Iris pigment epithelial cell (primary cell): ENCODE measurements around the gene TRIM4.
"Not testable (repeated sequence)": the region's sequence is repeated elsewhere in the genome, so short reads cannot be mapped to it uniquely, and the experiment has no call there.

Experiments
- DNase-seq: peaks from one replicate; pipeline ENCODE4 v3.0.0-alpha.2; 2011; ENCODE audit warnings: low read depth

Gene TRIM4

DNA sequence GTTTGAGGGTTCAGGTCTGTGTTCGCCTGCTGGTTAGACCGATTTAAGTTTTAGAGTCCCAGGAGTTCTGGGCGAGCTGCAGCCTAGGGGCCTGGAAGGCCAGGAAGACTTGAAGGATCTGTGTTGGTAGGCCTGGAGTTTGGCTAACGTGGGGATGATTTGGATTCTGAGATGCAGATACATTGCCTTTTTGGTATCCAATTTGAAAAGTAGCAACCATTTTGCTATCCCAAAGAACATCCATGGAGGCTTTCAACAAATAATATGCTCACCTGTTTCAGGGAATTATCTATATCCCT is 433 bp upstream of the TRIM4 start:
- no peak for DNase-seq

DNA sequence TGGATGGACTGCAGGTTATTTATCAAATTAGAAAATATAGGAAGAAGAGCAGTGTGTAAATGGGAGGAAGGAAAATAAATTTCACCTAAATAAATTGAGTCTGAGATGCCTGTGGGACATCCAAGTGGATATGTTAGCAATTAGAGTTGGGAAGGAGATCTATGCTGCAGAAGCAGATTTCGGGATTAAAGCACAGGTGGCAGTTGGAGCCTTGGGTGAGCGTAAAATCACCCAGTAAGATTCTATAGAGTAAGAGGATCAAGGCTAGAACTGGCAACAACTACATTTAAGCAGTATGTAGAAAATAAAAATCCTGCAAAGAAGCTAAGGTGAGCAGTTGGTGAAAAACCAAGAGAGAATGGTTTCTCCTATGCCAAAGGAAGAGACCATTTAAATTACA is 8.4 kb downstream of the TRIM4 start:
- no peak for DNase-seq

DNA sequence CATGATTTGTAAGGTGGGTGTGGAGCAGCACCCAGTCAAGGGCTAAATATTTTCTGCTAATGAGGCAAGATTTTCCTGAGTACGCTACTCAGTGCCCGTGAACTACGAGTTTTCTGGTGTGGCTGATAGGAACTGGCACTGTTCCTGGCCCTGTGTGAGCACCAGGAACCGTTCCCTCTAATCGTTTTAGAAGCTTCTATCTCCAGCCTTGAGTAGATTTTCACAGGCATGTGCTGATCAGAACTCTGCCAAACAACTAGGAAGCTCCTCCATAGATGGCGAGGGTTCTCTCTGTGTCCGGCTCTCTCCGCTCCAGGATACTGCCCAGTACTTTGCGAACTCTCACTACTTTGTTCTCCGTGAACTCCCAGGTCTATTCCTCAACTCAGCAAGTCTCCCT is 17.7 kb downstream of the TRIM4 start:
- DNase-seq, result no peak

DNA sequence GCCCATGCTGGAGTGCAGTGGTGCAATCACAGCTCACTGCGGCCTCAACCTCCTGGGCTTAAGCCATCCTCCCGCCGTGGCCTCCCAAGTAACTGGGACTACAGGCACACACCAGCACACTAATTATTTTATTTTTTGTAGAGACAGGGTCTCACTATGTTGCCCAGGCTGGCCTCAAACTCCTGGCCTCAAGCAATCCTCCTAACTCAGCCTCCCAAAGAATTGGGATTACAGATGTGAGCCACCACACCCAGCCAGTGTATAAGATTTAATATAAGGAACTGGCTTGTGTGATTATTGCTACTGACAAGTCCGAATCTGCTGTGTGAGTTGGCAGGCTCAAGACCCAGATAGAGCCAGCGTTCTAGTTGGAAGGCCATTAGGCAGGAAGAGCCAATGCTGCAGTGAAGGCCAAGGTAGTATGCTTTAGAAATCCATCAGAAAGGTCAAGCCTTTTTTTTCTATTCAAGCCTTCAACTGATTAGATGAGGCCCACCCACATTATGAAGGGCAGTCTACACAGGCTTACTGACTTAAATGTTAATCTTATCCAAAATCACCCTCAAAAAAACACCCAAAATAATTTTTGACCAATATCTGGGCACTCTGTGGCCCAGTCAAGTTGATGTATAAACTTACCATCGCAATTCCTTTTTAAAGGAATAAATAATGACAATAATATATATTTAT is 19.4 kb downstream of the TRIM4 start:
- DNase-seq, result no peak

DNA sequence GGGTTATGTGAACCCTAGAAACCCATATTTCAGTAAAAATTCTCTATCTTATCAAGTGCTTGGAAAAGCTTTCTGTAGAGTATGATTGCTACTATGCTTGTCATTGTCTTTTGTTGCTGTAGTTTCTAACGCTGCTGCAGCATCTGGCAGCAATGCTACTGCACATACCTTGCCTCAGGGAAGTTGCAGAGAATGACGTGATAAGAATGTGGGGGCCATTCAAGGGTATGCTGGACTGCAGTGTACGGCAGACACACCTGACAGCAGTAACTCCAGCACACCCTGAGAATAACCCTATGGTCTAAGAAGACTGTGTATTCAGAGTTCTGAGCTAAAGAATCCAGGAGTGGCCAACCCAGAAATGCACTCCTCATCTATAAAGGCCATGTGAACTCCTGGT is 20.5 kb downstream of the TRIM4 start:
- no peak for DNase-seq

DNA sequence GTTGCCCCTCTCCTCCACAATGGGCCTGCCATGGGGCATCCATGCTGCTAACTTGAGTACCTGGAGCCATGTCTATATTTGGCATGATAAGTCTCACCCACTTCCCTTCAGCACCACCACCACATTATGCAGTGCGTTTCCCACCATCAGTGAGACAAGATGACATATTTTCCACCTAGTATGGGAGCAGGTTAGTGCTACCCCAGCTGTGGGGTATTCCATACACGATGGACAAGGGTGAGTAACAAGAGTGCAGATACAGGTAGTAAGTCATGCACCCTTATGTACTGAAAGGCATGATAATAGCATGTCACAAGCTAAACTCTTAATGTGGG is 21.3 kb downstream of the TRIM4 start:
- DNase-seq, result no peak

DNA sequence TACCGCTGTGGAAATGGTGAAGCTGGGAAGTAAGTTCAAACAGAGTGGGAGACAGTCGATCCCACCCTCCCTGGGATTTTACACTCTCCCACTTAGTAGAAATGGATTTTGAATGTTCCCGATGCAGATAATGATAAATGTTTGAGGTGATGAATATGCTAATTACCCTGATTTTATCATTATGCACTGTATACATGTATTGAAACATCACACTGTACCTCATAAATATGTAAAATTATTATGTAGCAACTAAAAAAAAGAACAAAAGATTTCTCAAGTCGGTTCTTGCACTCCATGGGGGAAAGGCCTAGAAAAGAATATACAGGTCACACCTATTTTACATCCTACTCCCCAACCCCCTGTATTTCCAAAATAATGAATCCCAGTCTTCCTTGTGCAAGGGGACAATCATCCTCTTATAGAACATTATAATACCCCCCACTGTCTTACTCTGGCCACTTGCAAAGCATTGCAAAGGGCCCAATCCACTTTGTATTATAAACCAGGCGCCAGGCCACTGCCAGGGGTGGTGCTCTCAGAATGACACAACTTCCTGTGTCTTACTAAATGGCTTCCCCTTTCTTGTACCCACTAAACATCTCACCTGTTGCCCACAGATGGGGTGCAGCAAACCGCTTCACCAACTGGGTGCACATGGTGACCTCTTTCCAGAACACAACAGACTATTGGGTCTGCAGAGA is 21.9 kb downstream of the TRIM4 start:
- no peak for DNase-seq

DNA sequence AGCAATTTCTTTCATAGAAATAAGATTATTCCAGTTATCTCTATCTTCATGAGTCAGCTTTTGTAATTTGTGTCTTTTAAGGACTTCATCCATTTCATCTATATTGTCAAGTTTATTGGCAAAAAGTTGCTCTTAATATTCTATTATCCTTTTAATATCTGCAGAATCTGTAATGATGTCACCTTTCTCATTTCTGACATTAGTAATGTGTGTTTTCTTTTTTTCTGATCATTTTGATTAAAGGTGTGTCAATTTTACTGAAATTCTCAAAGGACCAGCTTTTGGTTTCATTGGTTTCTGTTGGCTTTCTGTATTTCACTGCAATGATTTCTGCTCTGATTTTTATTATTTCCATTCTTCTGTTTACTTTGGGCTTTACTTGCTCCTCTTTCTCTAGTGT is 24.6 kb downstream of the TRIM4 start:
- no peak for DNase-seq

DNA sequence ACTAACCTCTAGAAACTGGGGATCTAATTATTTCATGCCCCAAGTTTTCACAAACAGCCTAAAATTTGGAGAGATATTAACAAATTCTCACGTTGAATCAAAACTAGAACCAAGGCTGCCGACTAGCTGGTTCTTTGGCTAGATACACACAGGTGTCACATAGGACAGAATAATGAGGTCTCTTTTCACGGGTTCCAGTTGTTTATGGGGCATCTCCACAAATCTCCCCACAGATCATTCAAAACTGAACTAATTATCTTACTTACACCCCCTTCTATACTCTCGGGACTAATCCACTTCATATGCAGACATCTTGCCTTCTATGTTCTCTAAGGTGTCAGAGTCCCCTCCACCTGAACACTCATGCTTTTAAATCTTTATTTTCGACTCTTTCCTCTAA is 26.1 kb downstream of the TRIM4 start:
- no peak for DNase-seq

DNA sequence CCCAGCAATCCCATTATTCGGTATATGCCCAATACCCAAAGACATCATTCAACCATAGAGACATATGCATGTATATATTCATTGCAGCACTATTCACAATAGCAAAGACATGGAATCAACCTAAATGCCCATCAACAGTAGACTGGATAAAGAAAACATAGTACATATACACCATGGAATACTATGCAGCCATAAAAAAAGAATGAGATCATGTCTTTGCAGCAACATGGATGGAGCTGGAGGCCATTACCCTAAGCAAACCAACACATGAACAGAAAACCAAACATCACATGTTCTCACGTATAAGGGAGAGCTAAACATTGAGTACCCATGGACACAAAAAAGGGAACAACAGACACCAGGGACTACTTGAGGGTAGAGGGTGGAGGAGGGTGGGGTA is 29.0 kb downstream of the TRIM4 start:
- not testable (repeated sequence) for DNase-seq

DNA sequence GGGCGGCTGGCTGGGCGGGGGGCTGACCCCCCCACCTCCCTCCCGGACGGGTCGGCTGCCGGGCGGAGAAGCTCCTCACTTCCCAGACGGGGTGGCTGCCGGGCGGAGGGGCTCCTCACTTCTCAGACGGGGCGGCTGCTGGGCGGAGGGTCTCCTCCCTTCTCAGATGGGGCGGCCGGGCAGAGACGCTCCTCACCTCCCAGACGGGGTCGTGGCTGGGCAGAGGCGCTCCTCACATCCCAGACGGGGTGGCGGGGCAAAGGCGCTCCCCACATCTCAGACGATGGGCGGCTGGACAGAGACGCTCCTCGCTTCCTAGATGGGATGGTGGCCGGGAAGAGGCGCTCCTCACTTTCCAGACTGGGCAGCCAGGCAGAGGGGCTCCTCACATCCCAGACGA is 31.0 kb downstream of the TRIM4 start:
- DNase-seq, result not testable (repeated sequence)

DNA sequence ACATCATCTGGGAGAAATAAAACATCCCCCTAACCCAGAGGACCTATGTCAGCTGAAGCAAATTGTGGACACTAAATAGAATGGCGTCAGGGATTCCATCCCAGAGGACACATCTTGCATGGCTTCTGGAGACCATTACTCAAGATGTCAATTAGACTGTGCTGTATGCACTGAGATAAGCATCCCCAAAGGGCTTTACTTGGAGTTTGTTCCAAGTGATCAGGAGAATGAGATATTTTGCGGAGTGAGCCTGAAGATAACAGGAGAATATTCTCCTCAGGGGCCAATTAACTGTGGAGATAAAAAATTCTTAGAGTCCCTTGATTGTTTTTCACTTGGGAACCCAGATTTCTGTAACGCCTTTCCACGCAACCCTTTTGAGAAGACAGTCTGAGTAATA is 38.0 kb downstream of the TRIM4 start:
- DNase-seq, result no peak

DNA sequence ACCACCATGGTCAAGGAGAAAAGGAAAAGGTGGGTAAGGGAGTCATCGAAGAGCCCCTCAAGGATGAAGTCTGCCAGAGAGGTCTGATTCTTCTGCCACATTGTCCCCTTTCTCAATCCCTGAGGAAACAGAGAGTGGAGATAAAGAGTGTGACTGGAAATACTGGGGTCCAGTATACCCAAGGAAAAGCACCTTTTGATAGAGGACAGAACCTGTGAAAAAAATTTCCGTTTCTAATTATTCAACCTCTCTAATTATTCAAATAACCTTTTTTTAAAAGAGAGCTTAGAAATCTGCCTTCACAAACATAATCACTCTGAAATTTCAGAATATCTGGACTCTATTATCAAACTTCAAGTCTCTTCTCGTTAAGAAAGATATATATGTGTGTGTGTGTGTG is 42.4 kb downstream of the TRIM4 start, which contains the start of gene OR2AE1:
TSS of gene OR2AE1 (minus strand) at position 101 of the 400 bp plus-strand sequence. CDS start at position 101, 0 bp downstream.
- no peak for DNase-seq

DNA sequence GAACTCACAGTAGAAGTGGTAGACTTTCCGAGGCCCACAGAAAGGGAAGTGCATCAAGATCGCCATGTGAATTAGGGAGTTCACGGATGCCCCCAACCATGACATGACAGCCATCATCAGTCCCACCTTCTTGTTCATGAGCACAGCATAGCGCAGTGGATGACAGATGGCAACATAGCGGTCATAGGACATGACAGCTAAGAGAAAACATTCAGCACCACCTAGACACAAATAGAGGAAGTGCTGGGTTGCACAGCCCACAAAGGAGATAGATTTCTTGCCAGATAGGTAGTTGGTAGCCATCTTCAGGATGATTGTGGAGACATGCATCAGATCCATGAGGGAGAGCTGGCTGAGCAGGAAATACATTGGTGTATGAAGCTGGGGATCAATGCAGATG is 42.8 kb downstream of the TRIM4 start:
- DNase-seq, result no peak

DNA sequence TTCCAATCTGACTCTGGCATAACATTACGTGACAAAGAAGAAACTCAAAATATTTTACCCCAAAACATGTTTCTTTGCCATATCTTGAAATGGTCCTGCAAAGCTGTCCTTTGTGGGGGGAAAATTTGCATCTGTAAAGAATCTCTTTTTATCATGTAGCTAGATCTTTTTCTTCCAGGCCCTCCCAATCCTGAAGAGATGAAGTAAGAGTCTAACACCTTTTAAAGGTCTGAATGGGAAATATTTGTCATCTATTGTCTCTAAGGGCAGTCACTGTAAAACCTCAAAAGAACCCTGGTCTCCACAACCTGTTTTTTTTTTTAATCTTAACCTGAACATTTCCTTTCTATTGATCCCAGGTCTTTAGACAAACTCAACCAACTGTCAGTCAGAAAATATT is 51.1 kb downstream of the TRIM4 start:
- DNase-seq, result no peak

DNA sequence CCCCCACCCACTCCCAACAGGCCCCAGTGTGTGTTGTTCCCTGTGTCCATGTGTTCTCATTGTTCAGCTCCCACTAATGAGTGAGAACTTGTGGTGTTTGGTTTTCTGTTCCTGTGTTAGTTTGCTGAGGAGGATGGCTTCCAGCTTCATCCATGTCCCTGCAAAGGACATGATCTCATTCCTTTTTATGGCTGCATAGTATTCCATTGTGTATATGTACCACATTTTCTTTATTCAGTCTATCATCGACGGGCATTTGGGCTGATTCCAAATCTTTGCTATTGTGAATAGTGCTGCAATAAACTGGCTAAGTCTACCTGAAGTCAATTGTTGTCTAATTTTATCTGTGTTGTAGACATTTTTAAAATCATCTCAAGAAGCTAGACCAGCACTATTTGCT is 51.9 kb downstream of the TRIM4 start:
- not testable (repeated sequence) for DNase-seq

DNA sequence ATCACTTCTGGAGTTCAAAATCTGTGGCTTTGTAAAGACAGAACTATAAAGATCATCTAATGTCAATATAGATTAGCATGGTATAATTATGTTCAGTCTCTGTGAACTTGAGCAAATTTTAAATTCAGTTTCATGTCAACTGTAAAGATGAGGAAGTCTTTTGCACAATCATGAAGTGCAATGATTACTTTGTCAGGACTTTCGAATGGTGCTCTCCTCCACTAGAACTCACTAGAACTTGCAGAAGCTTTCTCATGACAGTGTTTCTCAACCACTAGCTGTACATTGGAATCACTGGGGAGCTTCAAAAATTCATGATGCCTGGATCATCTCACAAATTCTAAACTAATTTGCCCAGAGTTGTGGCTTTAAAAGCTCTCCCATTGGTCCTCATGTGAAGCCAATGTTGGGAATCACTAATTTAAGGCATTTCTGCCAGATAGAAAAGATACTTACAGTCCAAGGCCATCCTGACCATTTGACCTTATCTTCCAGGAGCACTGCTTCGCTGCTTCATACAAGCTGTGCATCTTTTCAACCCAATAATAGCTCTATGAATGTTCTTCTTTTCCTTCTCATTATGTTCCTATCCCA is 55.4 kb downstream of the TRIM4 start:
- DNase-seq, result no peak

DNA sequence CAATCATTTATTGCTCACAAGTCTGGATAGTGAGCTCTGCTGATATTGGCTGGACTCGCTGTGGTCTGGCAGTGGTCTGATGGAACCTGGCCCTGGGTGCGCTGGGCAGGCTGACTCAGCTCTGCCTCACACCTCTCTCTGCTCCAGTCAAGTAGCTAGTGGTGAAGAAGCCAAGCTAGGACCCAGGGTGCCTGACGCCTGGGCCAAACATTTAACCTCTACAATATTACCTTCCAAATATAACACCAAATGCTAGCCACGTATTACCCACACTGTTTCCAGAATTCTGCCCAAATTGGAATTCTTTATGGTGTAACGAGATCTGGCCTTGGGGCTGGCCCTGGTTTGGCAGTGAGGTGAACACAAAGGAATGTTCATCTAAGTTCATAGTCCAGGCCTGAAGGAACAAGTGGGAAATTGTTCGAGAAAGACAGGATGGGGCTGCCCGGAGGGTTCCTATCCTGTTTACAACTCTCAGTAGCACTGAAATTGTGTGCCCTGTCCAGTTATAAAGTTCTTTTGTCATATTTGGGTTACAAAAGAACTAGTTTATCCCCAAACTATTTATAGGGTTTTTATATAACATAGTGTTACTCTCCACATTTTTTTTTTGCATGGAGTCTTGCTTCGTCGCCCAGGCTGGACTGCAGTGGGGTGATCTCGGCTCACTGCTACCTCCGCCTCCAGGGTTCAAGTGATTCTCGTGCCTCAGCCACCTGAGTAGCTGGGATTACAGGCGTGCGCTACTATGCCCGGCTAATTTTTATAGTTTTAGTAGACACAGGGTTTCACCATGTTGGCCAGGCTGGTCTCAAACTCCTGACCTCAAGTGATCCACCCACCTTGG is 58.8 kb downstream of the TRIM4 start:
- peak; percentile 84 for DNase-seq

DNA sequence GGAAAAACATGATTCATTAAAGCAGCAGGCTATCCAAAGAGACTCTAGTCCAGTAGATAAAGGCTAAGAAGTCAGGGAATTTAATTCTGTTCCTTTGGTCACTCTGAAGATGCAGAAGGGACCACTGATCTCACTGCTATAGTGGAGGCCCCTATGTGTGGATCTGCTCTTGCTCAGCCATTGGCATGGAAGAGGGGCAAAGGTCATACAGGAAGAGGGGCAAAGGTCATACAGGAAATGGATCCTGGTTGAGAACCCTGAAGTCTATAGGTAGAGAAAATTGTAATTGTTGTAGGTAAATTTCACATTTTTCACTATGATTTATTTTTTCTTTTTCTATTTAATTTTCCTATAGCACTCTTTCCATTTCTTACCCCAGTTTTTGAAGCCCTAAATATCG is 64.1 kb downstream of the TRIM4 start:
- DNase-seq, result no peak

DNA sequence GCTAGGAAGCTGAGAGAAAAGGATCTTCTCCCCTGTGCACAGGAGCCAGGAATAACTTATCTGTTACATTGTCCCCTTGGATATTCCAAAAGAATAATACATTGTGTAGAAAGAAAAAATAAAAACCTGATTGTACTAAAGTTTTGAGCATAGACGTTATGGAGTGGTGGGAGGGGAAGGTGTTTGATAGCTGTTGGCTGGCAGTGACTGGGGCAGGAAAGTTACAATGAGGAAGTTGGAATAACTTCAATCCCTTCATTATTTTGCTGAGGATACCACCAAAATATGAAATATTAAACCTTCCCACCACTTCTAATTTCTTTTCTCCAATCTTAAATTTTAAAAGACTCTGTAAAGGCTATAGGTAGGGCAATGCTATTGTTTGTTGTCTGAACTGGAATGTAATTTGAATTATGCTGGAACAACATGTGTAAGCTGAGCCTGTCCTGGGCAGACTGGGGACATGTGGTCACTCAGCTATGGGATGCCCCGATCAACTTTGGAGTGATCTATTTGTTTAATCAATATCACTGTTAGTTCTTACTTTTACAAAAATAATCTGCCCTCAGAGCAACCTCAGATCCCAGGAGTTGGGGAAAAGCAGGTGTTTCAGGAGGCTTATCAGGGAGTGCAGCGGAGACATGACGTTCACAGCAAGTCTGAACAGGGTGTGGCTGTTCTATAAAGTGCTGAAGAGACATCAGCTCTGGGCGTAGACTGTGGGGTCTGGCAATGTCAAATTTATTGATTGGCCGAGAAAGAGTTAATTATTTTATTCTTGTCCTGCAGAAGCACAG is 70.7 kb downstream of the TRIM4 start:
- no peak for DNase-seq

DNA sequence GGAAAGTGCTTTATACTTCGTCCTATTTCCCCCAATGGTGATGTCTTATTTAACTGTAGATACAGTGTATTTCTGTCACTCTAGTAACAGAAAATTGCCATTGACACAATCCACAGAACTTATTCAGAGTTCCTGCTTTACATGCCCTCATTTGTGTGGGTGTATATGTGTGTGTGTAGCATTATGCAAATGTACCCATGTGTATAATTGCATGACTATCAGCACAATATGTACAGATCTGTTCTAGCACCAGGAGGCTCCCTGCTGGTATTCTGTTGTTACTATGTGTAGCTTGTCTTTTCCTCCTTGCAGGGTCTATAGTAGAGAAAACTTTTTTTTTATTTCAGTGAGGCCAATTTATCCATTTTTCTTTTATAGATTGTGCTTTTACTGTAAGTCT is 75.0 kb downstream of the TRIM4 start:
- no peak for DNase-seq

DNA sequence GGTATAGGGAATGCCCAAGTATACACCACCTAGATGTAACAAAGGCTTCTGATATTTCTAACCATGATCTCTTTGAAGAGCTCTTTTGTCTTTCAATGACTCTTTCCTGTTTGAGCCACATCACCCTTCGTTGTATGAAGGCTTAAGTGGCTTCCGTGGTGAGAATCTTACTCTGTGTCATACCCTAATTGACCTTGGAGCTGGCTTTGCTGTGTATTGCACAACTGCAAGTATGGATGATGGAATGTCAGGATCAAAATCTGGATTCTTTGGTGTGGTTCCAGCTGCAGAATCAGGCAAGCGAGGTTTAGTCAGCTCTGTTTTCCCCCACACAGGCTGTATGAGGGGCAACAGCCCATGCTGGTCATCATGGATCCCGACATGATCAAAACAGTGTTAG is 75.5 kb downstream of the TRIM4 start:
- DNase-seq, result peak; percentile 6
